Endothelial cell of umbilical vein (primary cell): ENCODE results near the gene PRKG1.

ENCODE experiments used
- CTCF ChIP-seq, 2 donors: IDR thresholded peaks; 1 replicate in 1 of 2; 2 replicates in 1 of 2; pipeline ENCODE4 v1.5.1; 2011; ENCODE audit warnings: low read length in 2 of 2, mild to moderate bottlenecking in 2 of 2, moderate library complexity in 2 of 2, control low read depth in 1 of 2, inconsistent platforms in 1 of 2, low read depth in 1 of 2; ENCODE audit not compliant: insufficient read depth in 1 of 2; ENCODE audit errors: extremely low read depth in 1 of 2
- EZH2 ChIP-seq: IDR thresholded peaks from 2 replicates; pipeline ENCODE4 v1.6.1; 2012; ENCODE audit warnings: borderline replicate concordance, low read depth, mild to moderate bottlenecking, moderate library complexity, low read length, inconsistent platforms; ENCODE audit not compliant: severe bottlenecking

DNA sequence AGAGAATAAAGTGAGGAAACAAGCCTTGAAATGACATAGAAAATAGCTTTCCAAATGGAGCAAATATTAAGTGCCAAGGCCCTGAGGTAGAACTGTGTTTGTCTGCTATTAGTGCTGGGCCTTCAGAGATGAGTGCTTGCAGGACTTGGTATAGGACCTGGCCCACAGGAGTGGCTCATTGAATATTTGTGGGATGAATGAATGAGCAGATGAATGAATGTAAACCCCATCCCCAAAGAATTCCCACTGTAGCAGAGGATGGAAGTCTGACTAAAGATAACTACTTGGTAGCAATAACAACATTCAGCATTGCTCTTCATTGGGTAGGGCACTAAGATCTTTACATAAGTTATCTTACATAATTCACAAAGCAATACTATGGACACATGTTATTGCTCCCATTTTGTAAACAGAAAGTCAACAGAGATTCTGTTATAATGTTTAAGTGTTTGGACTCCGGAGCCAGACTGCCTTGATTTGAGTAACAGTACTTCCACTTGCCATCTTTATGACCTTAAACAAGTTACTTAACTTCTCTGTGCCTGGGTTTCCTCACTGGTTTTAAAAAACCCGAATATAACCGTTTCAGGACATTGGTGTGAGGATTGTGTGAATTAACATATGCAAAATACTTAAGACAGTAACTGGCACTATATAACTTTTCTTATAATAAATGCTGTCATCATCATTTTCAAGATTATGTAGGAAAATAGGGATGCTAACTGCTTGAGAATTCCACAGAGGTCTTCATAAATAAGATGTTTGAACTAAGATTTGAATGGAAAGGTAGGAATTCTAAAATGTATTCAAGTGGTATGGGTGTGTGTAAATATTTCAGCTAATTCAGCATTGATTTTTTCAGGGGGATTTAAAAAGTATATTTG lies 141.9 kb downstream of the PRKG1 start:
- no peak for TF ChIP-seq CTCF (IDR thresholded peaks at IDR 0.05; ENCODE audit: extremely low read depth in 1 of 2, insufficient read depth in 1 of 2, low read depth in 1 of 2, low read length in 2 of 2)
- no peak for TF ChIP-seq EZH2
